Stimulated activated CD8-positive, alpha-beta memory T cell treated with anti-CD3 and anti-CD28 coated beads, Interleukin-7, amount 100 ng/mL, for 48 hours (primary cell): ENCODE data around the gene PLEKHM2.

Experiments
- DNase-seq, 2 donors: peaks; one replicate each; pipeline ENCODE4 v3.0.0-alpha.2; 2020; ENCODE audit warnings: low read depth in 1 of 2; ENCODE audit errors: extremely low read depth in 1 of 2

Gene PLEKHM2

DNA sequence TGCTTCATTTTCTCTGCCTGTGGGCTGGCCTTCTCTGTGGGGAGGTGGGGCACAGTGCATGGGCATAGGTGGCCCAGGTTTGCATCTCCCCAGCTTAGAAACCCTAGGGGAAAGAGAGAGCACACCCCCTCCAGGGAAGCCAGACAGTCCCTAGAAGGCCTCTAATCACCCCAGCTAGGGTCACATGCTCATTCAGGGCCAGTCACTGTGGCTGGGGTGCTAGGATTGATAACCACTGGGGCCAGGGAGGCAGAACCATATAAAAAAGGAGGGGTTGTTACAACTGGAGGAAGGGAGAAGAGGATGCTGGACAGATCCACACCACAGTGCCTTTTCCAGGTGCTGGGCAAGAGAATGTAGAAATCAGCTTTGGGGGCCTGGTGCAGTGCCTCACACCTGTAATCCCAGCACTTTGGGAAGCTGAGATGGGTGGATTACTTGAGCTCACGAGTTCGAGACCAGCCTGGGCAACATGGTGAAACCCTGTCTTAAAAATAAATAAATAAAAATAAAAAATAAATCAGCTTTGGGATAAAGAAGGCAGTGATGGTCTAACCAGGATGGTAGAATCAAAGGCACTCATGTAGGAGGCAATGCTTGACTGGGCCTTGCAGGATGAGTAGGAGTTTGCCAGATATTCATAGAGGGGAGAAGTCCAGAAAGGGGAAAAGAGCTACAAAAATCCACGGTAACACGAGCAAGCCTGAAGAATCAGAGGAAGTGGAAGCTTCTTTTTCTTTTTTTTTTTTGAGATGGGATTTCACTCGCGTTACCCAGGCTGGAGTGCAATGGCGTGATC, 94.0 kb downstream of the PLEKHM2 start:
- DNase-seq: no peak
